ENCODE results near the gene NDUFAF2.

DNA sequence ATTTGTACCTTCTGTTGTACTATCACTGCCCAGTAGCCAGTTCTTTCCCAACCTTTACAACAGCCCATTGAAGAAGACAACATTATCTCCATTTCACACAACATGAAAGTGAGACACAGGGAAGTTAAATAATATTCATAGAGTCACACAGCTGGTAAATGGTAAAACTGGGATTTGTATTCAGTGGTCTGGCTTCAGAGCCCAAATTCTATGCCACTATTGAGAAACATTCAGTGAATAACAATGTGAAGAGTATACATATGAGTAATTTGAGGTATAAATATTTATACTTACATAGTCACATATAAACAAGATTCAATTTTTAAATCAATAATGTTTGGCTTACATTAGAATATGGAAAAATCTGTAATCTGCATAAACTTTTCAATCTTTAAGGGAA, 203.5 kb downstream of the NDUFAF2 start:
- TF ChIP-seq POLR2A (IDR thresholded peaks at IDR 0.05; ENCODE audit: low read depth, low read length) (no peak), POLR2AphosphoS5 (IDR thresholded peaks at IDR 0.05; ENCODE audit: low read depth, low read length) (no peak), TAF1 (IDR thresholded peaks at IDR 0.05; ENCODE audit: low read depth, low read length) (no peak), POU2F2 (IDR thresholded peaks at IDR 0.05; ENCODE audit: low read depth, low read length) (no peak), SPI1 (IDR thresholded peaks at IDR 0.05; ENCODE audit: low read depth, low read length) (no peak)
